GM12878 (cell line): ENCODE measurements around the gene UBA6. TPM values are rescaled to one million over a fixed set of nuclear protein-coding genes. Genes with fewer than 3 reads are reported as not detected.

Experiments used
- ATAC-seq: fragments of 200-7000 bp; cut with Tn5 transposase; 3 replicates; pipeline ENCODE4 v1.9.1; 2020; ENCODE audit warnings: mild to moderate bottlenecking, moderate library complexity
- BruUV-seq: library from RNA; stranded (reverse); fragments of 400-500 nt; replicated peaks from 2 replicates; lab custom pipeline; 2021; lab: Mats Ljungman, UMichigan
- CTCF ChIA-PET: fragments of 300-600 bp; sonication (Branson Sonifier 250); formaldehyde crosslinking; extraction: SDS; loops from one replicate; lab custom pipeline; 2021; ENCODE audit warnings: inconsistent platforms; lab: Yijun Ruan, JAX
- POLR2A ChIA-PET: fragments of 350-600 bp; formaldehyde crosslinking; extraction: SDS; loops from one replicate; lab custom pipeline; 2021; ENCODE audit warnings: inconsistent platforms; lab: Charles Lee
- RAD21 ChIA-PET: fragments of 300-600 bp; sonication (Branson Sonifier 250); formaldehyde crosslinking; loops from one replicate; lab custom pipeline; 2023; ENCODE audit warnings: antibody characterized with exemption; ENCODE audit not compliant: unreplicated experiment; lab: Charles Lee
- SMC1A ChIA-PET: fragments of 300-600 bp; sonication (Branson Sonifier 250); formaldehyde crosslinking; loops from one replicate; lab custom pipeline; 2023; ENCODE audit not compliant: unreplicated experiment, uncharacterized antibody; lab: Charles Lee
- DNase-seq: peaks from one replicate; pipeline ENCODE4 v3.0.0-alpha.2; 2011; ENCODE audit warnings: low read depth, low spot score
- FAIRE-seq: peaks from 3 replicates; lab custom pipeline; 2011; peaks lifted over from hg19 to GRCh38; lab: Jason Lieb, UNC
- H2AFZ ChIP-seq: 2 replicates; pipeline ENCODE4 v1.6.0; 2011; ENCODE audit warnings: low read depth, low read length, control low read depth; ENCODE audit not compliant: control insufficient read depth
- H3K27ac ChIP-seq: 2 replicates; pipeline ENCODE4 v1.5.1; 2011; ENCODE audit warnings: control low read depth; ENCODE audit not compliant: control insufficient read depth, insufficient read depth
- H3K27me3 ChIP-seq, 2 experiments: replicated peaks in 1 of 2; 2 replicates each; pipeline versions ENCODE4 v1.6.0 to v1.6.1; 2011; ENCODE audit warnings: low read length in 1 of 2; ENCODE audit not compliant: control insufficient read depth in 2 of 2, insufficient read depth in 2 of 2
- H3K36me3 ChIP-seq, 2 experiments: 2 replicates each; pipeline ENCODE4 v1.5.1; 2011; ENCODE audit warnings: low read length in 1 of 2; ENCODE audit not compliant: control insufficient read depth in 2 of 2, insufficient read depth in 2 of 2
- H3K4me1 ChIP-seq: 2 replicates; pipeline ENCODE4 v1.6.1; 2011; ENCODE audit warnings: mild to moderate bottlenecking, low read length, moderate library complexity, mixed read lengths; ENCODE audit not compliant: control insufficient read depth, insufficient read depth
- H3K4me2 ChIP-seq: 2 replicates; pipeline ENCODE4 v1.6.0; 2011; ENCODE audit warnings: control low read depth; ENCODE audit not compliant: control insufficient read depth, insufficient read depth
- H3K4me3 ChIP-seq: fragments of 200-600 bp; sonication (generic); 2 replicates; pipeline ENCODE4 v1.5.1; 2016
- H3K79me2 ChIP-seq: 2 replicates; pipeline ENCODE4 v1.6.0; 2011; ENCODE audit warnings: low read length; ENCODE audit not compliant: control insufficient read depth, insufficient read depth
- H3K9ac ChIP-seq: 2 replicates; pipeline ENCODE4 v1.8.0; 2011; ENCODE audit warnings: low read length, control low read depth, mixed read lengths; ENCODE audit not compliant: control insufficient read depth, insufficient read depth
- H3K9me3 ChIP-seq: replicated peaks from 3 replicates; pipeline ENCODE4 v1.5.1; 2011; ENCODE audit warnings: mild to moderate bottlenecking, low read length; ENCODE audit not compliant: control insufficient read depth, insufficient read depth
- H4K20me1 ChIP-seq: 2 replicates; pipeline ENCODE4 v1.6.0; 2011; ENCODE audit not compliant: control insufficient read depth, insufficient read depth
- BRCA1 ChIP-seq: IDR thresholded peaks from 2 replicates; pipeline ENCODE4 v1.6.1; 2011; ENCODE audit warnings: low read depth, low read length, improper control_type of control experiment
- CREB1 ChIP-seq: IDR thresholded peaks from 2 replicates; pipeline ENCODE4 v1.6.1; 2012; ENCODE audit warnings: low read depth, mild to moderate bottlenecking, inconsistent platforms
- EP300 ChIP-seq, 2 experiments: fragments of 150-350 bp in 1 of 2; IDR thresholded peaks; 2 replicates each; pipeline ENCODE4 v1.6.1; 2011 to 2012; ENCODE audit warnings: low read depth in 2 of 2, low read length in 2 of 2, borderline replicate concordance in 1 of 2, improper control_type of control experiment in 1 of 2, inconsistent platforms in 1 of 2; ENCODE audit not compliant: control insufficient read depth in 1 of 2
- LARP7 ChIP-seq: fragments of 450-650 bp; IDR thresholded peaks from 2 replicates; pipeline ENCODE4 v1.6.1; 2017; ENCODE audit warnings: mild to moderate bottlenecking
- MEF2B ChIP-seq: fragments of 450-650 bp; IDR thresholded peaks from 2 replicates; pipeline ENCODE4 v1.6.1; 2018; ENCODE audit warnings: mild to moderate bottlenecking, moderate library complexity; ENCODE audit not compliant: partially characterized antibody, poor library complexity, severe bottlenecking
- MTA2 ChIP-seq: fragments of 450-650 bp; IDR thresholded peaks from 2 replicates; pipeline ENCODE4 v1.6.1; 2016; ENCODE audit warnings: low read depth, mild to moderate bottlenecking, moderate library complexity
- MTA3 ChIP-seq: IDR thresholded peaks from 2 replicates; pipeline ENCODE4 v1.6.1; 2012; ENCODE audit warnings: low read length, inconsistent platforms, borderline replicate concordance
- NR2C1 ChIP-seq: fragments of 450-650 bp; IDR thresholded peaks from 2 replicates; pipeline ENCODE4 v1.6.1; 2017; ENCODE audit warnings: antibody characterized with exemption, mild to moderate bottlenecking, moderate library complexity
- RBBP5 ChIP-seq: fragments of 200-600 bp; sonication (generic); conservative IDR thresholded peaks from 2 replicates; pipeline ENCODE4 v1.6.1; 2016
- SMARCA5 ChIP-seq: fragments of 450-650 bp; IDR thresholded peaks from 2 replicates; pipeline ENCODE4 v1.6.1; 2017; ENCODE audit warnings: mild to moderate bottlenecking
- SREBF2 ChIP-seq: IDR thresholded peaks from 2 replicates; pipeline ENCODE4 v1.6.1; 2012; ENCODE audit warnings: mild to moderate bottlenecking, low read length
- SUPT20H ChIP-seq: IDR thresholded peaks from 2 replicates; pipeline ENCODE4 v1.6.1; 2011; ENCODE audit warnings: low read depth, mild to moderate bottlenecking, low read length, moderate library complexity, borderline replicate concordance; ENCODE audit not compliant: control insufficient read depth
- TCF12 ChIP-seq: IDR thresholded peaks from 2 replicates; pipeline ENCODE4 v1.6.1; 2011; ENCODE audit warnings: low read depth, mild to moderate bottlenecking, low read length
- TCF3 ChIP-seq: IDR thresholded peaks from 2 replicates; pipeline ENCODE4 v1.6.1; 2012; ENCODE audit warnings: low read depth, mild to moderate bottlenecking, low read length, borderline replicate concordance; ENCODE audit not compliant: insufficient read depth
- ZNF384 ChIP-seq: IDR thresholded peaks from 2 replicates; pipeline ENCODE4 v1.6.1; 2012; ENCODE audit warnings: low read depth, mild to moderate bottlenecking, low read length, improper control_type of control experiment, borderline replicate concordance
- whole genome bisulfite sequencing: methylation state at CpG from one replicate; pipeline ENCODE4 v1.1.6; 2016; ENCODE audit warnings: low lambda C conversion rate; ENCODE audit not compliant: insufficient replicate concordance, insufficient coverage; ENCODE audit errors: missing lambda C conversion rate; 5-methylcytosine and 5-hydroxymethylcytosine counted together
- in situ Hi-C: fragments of 300-500 bp; cut with MboI; formaldehyde crosslinking; loops from 9 replicates; pipeline ENCODE4 v1.14.3; 2018; ENCODE audit warnings: mixed read lengths
- intact Hi-C: fragments of 100-400 bp; cut with micrococcal nuclease; formaldehyde crosslinking; loops from one replicate; pipeline ENCODE4 v1.14.2; 2022; ENCODE audit not compliant: unreplicated experiment
- polyA plus RNA-seq, 11 experiments: library from polyadenylated mRNA; depleted of rRNA in 4 of 11; unstranded in 6 of 11; stranded (reverse) in 5 of 11; fragments of >200 nt; fragmentation: Nextera tagmentation in 4 of 11; fragmentation: Illumina TruSeq in 1 of 11; extraction: Ambion mirVana in 4 of 11; extraction: Trizol in 1 of 11; gene quantifications; 1 replicate in 1 of 11; 2 replicates in 10 of 11; pipeline versions ENCODE4 v1.2.1 to v1.2.3, GENCODE V29; 2011 to 2016; ENCODE audit warnings: inconsistent platforms in 2 of 11, missing spikeins in 2 of 11, low read depth in 1 of 11
- total RNA-seq, 4 experiments: library from RNA; depleted of rRNA in 3 of 4; stranded (reverse); fragments of >200 nt in 3 of 4; fragmentation: Illumina TruSeq in 1 of 4; extraction: Trizol in 1 of 4; gene quantifications; 2 replicates each; pipeline versions ENCODE4 v1.2.1 to v1.2.3, GENCODE V29; 2013 to 2021
- TF ChIP-seq, protein P1 (sequence below): IDR thresholded peaks from 2 replicates; pipeline ENCODE4 v1.6.1; 2011; ENCODE audit warnings: borderline replicate concordance, low read depth, mild to moderate bottlenecking, moderate library complexity, low read length; ENCODE audit not compliant: insufficient read depth, poor library complexity, severe bottlenecking

The UBA6 gene
- total and polyA plus RNA-seq, 10 of the 15 experiments (the other 5 are each of a cell fraction or from before 2014, with no cell fraction given): 7.9 to 70.6 (median 34.7) TPM

DNA sequence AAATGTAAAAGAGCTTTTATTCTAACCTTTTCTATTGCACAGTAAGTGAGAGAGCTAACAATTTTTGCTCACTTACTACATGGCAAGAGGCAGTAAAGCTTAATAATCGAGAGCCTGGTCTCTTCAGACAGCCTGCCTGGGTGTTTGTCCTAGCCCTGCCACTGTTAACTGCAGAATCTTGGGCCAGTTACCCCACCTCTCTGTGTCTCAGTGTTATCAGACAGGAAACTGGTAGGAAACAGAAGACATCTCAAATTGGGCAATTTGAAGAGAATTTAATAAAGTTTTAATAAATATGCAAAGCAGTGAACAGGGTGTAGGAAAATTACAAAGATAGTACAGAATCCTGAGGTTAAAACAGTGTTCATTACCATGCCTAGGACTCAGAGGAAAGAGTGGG lies 129.0 kb downstream of the UBA6 start:
- BruUV-seq: no TSS peak
- RAD21 ChIA-PET: interaction anchor here (1.4 to 1.7 kb wide), 2 partner anchors 9 to 11 kb away, joined by 4 to 5 read pairs; no protein-coding TSS in a partner anchor
- DNase-seq: no peak
- H2AFZ ChIP-seq: no peak overlapping the region
- H3K9ac ChIP-seq: no peak overlapping the region
- H3K79me2 ChIP-seq: no peaks in the 10 kb centered on the region
- H3K4me3 ChIP-seq: no peak overlapping the region
- SMC1A ChIA-PET: interaction anchor here (0.6 to 7.5 kb wide), 4 partner anchors 9 to 22 kb away, joined by 3 to 51 read pairs (median 4); partner anchors contain the start of gene STAP1
- no peak overlapping the region for H3K4me2 ChIP-seq
- no peak overlapping the region for H3K27ac ChIP-seq
- intact Hi-C loops: no loop called here
- no peaks in the 10 kb centered on the region for H3K27me3 ChIP-seq
- no peaks in the 10 kb centered on the region; the same call in 2 of the 3 replicates for H3K9me3 ChIP-seq
- in situ Hi-C loops: no loop called here
- no peaks in the 10 kb centered on the region for H3K36me3 ChIP-seq
- H4K20me1 ChIP-seq: no peaks in the 10 kb centered on the region
- 63% methylated on average over 1 of the region's 1 CpG for WGBS
- peaks cover 15% of the 10 kb centered on the region for H3K4me1 ChIP-seq
- CTCF ChIA-PET: no interaction called here
- POLR2A ChIA-PET: interaction anchor here (0.5 kb wide), 1 partner anchor 133 kb away, joined by 3 read pairs; no protein-coding TSS in a partner anchor
- TF ChIP-seq SREBF2: no peak
- TF ChIP-seq SUPT20H: no peak
- TF ChIP-seq ZNF384: no peak
- no peak for TF ChIP-seq MEF2B
- no peak for TF ChIP-seq TCF3
- TF ChIP-seq CREB1: no peak
- TF ChIP-seq SMARCA5: no peak
- TF ChIP-seq, protein P1, sequence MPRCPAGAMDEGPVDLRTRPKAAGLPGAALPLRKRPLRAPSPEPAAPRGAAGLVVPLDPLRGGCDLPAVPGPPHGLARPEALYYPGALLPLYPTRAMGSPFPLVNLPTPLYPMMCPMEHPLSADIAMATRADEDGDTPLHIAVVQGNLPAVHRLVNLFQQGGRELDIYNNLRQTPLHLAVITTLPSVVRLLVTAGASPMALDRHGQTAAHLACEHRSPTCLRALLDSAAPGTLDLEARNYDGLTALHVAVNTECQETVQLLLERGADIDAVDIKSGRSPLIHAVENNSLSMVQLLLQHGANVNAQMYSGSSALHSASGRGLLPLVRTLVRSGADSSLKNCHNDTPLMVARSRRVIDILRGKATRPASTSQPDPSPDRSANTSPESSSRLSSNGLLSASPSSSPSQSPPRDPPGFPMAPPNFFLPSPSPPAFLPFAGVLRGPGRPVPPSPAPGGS: no peak
- no peak for TF ChIP-seq TCF12
- no peak for TF ChIP-seq NR2C1
- TF ChIP-seq MTA3: no peak
- no peak for TF ChIP-seq EP300 (IDR thresholded peaks at IDR 0.05; ENCODE audit: borderline replicate concordance in 1 of 2, control insufficient read depth in 1 of 2, low read depth in 2 of 2, low read length in 2 of 2)
- no peak for TF ChIP-seq LARP7
- no peak for TF ChIP-seq RBBP5
- TF ChIP-seq MTA2: no peak
- TF ChIP-seq BRCA1: no peak
- ATAC-seq: no peak
- FAIRE-seq: no peak
